Loucy (cell line): ENCODE measurements around the gene LHFPL3.

Source experiments
- EZH2phosphoT487 ChIP-seq: fragments of 200-600 bp; IDR thresholded peaks from 2 replicates; pipeline ENCODE4 v1.6.1; 2018; ENCODE audit warnings: antibody characterized with exemption, mild to moderate bottlenecking, moderate library complexity, borderline replicate concordance
- TF ChIP-seq, protein P1 (sequence below): fragments of 200-600 bp; sonication (generic); conservative IDR thresholded peaks from 2 replicates; pipeline ENCODE4 v1.5.1; 2014; ENCODE audit warnings: mild to moderate bottlenecking, antibody characterized with exemption, low read length

DNA sequence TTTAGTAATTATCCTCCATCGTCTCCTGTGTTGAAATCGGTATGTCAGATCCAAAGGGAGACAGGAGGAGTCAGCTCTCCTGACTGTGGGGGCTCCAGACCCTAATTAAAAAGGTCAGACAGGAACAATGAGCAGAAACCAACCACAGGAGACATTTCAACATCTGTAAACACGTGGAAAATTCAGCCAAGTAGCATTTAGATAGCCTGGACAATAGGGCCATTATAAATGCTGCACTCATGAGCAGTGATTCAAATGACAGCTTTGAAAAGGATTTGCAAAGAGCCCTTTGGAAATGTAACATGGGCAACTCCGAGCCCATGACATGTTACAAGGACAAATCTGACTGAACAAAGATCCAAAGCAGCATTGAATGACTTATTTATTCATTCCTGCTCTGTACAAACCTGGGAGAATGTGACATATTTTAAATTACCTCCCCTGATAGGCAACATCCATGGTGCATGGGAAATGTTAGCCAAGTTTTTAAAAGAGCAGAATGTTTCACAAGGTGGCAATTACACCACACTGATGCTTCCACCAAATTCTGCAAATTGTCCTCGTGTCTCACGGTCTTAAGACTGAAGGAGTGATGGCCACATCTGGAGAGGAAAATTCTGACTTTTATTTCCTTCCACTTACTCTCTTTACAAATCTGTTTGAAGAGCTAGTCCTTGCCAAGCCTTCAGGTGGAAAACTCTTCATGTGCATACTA lies 572.3 kb downstream of the LHFPL3 start:
- TF ChIP-seq, protein P1, sequence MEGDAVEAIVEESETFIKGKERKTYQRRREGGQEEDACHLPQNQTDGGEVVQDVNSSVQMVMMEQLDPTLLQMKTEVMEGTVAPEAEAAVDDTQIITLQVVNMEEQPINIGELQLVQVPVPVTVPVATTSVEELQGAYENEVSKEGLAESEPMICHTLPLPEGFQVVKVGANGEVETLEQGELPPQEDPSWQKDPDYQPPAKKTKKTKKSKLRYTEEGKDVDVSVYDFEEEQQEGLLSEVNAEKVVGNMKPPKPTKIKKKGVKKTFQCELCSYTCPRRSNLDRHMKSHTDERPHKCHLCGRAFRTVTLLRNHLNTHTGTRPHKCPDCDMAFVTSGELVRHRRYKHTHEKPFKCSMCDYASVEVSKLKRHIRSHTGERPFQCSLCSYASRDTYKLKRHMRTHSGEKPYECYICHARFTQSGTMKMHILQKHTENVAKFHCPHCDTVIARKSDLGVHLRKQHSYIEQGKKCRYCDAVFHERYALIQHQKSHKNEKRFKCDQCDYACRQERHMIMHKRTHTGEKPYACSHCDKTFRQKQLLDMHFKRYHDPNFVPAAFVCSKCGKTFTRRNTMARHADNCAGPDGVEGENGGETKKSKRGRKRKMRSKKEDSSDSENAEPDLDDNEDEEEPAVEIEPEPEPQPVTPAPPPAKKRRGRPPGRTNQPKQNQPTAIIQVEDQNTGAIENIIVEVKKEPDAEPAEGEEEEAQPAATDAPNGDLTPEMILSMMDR: no peak
- TF ChIP-seq EZH2phosphoT487: no peak
